Ramos (cell line): ENCODE measurements around the gene CALU.

ENCODE experiments used
- in situ Hi-C: fragments of 300-500 bp; cut with MboI; formaldehyde crosslinking; loops from one replicate; pipeline ENCODE4 v1.14.3; 2022; ENCODE audit warnings: low sequenced_read_pairs; ENCODE audit not compliant: unreplicated experiment

The CALU gene

DNA sequence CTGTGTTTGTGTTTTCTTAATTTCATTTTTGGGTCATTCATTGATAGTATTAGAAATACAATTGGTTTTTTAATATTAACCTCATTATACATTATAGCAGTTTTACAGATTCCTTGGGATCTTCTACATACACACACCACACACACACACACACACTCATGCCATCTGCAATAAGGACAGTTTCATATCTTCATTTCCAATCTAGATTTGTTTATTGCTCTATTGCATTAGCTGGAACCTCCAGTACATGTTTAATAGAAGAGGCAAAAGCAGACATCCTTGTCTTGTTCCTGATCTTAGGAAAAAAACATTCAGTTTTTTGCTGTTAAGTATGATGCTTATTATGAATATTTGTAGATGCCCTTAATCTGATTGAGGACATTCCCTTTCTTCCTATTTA lies 17.8 kb upstream of the CALU start:
- in situ Hi-C loops, result no loop called here

DNA sequence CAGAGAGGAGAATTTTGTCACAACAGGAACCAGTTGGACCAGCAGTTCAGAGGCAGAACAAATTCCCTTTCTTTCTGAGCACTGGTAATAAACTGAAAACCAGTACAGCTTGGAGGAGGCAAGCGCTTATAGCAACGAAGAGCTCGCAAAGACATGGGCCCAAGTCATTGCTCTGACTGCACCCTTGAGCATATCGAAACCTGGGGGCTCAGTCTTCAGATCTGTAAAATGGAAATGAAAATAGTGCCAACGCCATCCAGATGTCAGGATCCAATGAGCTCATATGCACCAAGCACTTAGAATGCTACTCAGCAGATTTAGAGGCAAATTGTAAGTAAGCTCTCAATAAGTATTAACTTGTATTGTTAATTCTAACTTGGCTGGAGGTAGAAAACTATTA lies 14.4 kb upstream of the CALU start:
- in situ Hi-C loops, result no loop called here

DNA sequence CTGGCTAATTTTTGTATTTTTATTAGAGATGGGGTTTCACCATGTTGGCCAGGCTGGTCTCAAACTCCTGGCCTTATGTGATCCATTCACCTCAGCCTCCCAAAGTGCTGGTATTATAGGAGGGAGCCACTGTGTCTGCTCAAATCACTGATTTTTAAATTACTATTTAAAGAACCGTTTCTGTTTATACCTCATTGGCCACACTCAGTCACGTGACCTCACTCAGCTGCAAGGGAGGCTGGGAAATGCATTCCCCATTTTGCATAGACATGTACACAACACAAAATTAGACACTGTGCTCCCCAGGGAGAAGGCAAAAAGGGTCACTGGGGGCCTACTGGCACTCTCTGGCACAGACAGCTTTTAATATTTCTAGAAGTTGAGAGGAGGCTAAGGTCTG lies 13.6 kb upstream of the CALU start:
- in situ Hi-C loops, result no loop called here

DNA sequence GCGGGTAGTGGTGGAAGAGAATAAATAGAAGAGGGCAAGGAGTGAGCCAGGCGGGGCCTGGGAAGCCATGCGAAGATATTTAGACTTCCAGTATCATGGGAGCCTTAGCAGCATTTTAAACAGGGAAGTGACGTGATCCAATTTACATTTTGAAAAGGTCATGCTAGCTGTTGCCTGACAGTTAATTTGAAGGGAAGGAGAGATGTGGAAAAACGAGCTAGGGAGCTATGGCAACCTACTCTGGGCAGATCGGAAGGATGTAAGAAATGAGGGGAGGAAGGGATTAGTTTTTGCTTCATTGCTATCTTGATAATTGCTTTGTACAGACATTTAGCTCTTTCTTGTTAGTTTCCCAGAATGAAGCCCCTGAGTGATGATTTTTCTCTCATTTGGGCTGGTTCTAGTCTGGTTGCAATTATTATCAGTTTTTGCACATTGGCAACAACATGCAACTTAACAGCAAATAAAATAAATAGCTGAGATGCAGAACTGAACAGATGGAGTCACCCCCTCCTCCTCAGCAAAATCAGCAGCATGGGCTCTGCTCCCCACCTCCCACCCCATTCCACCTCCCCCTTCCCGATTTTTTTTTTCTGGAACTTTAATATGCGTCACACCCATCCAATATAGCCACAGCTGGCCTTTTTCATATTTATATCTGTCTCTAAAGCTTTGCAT lies 13.0 kb upstream of the CALU start:
- in situ Hi-C loops, result no loop called here

DNA sequence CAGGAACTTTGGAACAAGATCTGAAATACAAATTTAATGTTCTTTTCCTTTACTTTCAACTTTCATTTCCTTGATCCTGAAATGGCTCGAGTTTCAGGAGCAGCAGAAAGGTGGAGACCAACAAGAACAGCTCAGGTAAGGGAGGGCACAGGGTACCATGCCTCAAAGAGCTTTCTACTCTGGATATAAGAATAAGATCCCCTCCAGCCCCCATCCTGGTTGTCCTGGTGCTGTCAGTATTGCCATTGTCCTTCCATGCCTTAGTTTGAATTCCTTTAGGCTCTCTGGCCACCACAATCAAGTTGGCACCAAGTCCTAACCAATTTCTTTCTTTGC lies 12.5 kb upstream of the CALU start:
- in situ Hi-C loops, result no loop called here

DNA sequence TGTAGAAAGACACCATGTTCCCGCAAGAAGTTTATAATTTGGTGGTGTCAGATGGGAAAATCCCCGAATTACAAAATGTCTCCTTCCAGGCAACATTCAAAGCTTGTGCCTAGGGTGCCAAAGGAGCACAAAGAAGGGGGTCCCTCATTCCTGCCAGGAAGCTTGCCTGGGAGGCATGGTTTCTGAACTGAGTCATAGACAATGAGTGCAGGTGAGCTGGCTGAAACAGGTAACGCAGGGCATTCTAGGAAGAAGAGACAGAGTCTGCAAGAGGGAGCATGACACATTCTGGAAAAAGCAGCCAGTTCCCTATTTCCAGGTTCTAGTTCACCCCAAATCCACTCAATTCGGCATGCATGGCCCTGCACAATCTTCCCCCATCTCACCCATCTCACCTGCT lies 11.9 kb upstream of the CALU start:
- in situ Hi-C loops, result no loop called here

DNA sequence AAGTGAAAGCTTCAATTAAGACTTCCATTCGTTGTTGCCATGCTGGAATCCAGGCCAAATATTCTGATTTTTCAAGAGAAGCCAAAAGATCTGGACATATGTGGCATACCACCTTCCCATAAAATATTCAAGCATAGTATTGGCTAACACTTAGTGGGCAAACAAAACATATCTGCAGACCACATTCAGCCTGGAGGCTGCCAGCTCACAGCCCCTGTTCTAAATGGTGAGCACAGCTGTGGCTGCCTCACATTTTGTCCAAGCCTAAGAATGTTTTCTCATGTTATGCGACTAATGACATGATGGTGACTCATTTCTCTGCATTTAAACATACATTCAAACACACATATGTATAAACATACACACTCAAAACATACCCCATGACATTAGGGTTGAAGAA lies 10.6 kb upstream of the CALU start:
- in situ Hi-C loops, result no loop called here

DNA sequence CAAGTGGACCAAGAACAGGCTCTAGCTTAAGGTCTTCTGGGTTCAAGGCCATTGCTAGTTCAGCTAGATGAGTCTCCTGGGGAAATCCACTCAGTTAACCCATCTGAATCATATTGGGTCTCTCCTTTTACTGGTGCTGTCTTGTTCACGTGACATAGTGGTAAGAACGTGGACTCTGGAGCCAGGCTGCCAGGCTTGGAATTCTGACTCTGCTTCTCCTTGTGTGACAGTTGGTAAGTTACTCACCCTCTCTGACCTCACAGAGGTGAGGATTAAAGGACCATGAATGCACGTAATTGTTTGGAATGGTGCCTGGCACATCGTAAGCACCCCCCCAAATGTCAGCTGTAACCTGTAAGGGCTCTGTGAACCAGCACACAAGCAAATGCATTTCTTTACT lies 9.7 kb upstream of the CALU start:
- in situ Hi-C loops, result no loop called here

DNA sequence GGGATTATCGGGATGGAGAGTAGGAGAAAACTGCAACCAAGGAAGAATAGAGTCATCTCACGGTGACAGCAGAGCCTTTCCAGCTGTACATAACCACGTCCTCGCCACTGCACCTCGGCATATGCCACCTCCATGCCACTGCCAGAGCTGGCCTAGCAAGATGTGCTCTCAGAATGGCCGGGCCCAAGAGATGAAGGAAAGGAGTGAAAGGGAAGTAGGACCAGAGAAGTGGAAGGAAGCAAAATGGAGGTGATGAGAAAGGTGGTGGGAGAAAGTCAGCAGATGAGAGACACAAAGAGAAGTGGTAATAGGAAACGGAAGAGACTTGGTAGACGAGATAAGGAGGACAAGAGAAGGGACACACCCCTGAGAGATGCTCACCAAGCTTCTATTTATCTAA lies 8.0 kb upstream of the CALU start:
- in situ Hi-C loops, result no loop called here

DNA sequence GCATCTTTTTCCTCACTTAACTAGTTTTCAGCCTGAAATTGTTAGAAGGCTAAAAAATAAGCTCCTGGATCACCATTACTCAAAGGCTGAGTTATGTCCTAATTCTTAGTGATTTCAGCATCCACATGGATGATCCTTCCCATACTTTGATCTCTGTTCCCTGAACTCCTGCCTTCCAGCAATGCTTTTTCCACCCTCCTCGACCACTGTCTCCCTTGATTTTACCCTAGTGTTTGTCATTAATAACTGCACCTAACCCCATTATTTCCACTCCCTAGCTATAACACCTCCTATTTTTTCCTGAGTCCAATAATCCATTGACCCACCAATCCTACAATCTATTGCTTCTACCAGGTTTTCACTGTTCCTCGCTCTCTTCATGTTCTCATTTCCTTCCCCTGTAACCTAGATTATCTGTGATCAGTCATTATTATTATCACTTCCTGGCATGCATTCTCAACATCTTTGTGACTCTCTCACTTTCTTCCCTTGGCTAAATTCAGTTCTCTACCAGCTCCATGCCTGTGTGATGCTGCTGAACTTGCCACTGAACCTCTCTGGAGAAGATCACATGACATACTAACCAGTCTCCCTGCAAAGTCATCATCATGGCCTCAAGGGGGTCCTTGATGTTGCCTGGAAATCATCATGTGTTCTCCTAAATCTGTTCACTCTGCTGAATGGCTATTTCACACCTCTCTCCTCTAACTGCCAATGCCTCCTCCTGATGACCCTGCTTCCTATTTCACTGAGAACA lies 6.5 kb upstream of the CALU start:
- in situ Hi-C loops, result no loop called here

DNA sequence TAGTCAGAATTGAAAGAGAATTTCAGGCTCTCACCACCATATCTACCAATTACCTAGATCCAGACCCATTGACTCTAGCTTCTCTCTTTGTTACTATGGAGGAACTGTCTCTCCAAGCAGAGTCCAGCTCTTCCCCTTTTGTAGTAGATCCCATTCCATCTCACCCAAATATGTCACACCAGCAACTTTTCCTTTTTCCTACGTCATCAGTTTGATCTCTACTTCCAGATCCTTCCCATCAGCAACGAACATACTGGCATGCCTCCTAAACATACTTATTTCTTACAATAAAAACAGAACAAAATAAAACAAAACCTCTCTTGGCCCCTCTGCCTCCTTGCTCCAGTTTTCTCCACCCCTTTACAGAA lies 5.9 kb upstream of the CALU start:
- in situ Hi-C loops, result no loop called here

DNA sequence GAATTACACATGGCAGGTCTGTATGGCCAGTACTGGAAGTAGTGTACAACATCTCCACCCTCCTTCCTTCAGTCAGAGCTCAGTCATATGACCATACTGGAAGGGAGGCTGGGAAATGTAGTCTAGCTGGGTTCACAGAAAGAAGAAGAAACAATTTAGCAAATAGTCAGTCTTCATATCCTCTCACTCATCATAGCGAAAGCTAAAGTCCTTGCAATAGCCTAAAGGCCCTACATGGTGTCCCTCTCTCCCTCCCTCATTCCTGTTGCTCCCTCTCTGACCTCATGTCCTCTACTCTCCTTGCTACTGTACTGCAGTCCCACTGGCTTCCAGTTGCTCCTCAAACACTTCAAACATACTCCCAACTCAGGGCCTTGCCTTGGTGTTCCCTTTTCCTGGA lies 4.3 kb upstream of the CALU start:
- in situ Hi-C loops, result no loop called here

DNA sequence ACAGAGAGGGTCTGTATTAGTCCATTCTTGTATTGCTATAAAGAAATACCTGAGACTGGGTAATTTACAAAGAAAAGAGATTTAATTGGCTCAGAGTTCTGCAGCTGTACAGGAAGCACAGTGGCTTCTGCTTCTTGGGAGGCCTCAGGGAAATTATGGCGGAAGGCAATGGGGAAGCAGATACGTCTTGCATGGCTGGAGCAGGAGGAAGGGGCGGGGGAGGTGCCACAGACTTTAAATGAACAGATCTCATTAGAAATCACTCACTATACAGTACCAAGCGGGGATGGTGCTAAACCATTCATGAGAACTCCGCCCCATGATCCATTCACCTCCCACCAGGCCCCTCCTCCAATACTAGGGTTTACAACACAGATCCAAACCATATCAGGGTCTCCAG lies 3.7 kb upstream of the CALU start:
- in situ Hi-C loops, result no loop called here

DNA sequence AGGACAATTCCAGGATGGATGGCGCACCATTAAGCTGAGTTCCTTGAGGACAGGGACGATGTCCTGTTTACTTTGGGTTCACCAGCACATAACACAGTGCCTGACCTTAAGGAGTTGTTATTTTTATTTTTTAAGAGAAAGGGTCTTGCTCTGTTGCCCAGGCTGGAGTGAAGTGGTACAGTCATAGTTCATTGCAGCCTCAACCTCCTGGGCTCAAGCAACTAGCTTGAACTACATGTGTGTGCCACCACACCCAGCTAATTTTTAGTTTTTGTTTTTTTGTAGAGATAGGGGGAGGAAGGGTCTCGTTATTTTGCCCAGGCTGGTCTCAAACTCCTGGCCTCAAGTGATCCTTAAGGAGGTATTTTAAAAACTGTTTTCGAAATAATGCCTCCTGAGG lies 1.7 kb upstream of the CALU start:
- in situ Hi-C loops, result no loop called here

DNA sequence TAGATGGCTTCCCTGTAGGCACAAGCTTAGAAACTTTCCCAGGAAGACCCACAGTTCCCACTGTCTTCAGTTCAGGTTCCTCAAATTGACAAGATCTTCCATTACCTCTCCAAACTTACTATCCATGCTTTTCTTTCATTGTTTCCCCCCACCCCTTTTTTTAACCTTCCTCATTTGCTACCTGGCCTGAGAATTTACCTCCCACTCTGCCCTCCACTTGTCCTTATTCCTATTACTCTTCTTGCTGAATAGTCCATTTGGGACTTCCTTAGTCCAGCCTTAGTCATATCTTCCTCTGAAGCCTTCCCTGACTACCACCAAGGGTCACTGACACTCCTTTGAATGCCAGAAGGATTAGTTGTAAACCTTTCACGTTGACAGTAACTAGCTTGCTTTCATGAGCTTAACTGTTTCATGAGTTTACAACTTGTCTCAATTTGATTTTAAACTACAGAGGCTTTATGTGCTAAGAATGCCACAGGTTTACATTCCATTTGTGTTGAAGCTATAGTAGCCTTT lies 1.2 kb upstream of the CALU start:
- in situ Hi-C loops, result no loop called here

DNA sequence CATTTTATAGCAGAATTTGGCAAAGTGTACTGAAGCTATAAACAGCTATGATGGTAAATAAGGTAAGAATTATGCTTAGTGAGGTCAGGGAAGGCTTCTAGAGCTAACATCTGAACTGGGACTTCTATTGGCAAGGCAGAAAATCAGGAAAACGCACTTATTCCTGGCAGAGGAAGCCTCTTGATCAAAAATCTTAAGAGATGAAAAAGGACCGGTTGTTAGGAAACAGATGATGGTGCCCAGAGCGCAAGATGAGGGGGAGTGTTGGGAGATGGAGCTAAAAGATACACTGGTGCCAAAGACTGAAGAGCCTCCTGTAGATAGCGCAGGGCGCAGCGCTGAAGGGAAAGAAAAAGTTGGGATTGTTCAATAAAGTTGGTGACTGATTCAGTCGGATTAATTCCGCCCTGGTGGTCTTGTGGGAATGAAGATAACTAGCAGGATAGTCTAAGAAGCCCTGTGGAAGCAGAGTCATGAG lies 550 bp upstream of the CALU start:
- in situ Hi-C loops, result no loop called here

DNA sequence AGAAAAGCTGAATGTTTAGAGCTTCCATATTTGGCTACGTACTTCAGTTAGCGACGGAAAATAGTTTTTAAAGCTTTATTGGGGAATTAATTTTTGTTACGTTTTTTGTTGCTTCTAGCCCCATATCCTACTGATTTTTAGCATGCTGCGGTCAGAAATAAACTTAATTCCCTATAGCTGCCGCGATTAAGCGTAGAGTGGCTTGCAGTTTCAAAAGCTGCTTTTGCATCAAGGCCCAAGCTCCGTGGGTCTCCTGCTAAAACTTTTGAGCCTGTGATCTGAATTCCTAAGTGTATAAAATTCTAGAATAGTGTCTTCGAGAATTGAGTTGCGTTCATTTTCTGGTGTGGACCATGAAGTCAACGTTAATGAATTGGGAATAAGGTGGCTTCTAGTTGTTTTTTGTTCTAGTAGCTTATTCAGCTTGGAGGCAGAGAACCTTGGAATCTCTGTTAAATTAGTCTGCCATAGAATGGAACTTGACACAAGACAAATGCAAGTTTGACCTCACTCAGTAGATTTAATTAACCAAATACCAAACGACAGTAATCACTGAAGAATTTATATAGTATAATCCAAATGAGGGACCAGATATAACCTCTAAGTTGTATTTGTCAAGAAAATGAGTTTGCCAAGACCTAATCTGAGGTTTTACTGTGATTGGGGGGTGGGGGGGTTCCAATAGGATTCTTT lies 977 bp downstream of the CALU start:
- in situ Hi-C loops, result no loop called here

DNA sequence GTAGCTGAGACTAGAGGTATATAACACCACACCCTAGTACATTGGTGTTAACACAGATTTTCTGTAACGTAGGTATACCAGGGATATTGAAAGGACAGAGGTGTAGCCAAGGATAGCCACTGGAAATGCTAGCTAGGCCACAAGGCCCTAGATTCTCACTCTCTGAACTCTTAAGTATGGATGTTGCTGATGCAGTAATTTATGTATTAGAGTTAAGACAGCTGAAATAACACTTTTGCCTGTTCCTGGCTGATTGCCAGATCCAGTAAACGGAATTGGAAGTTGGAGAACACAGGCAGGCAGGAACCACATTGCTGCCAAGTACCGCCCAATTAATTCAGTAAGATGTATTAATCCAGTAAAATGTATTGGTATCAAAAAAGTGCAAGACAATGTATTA lies 1.8 kb downstream of the CALU start:
- in situ Hi-C loops, result no loop called here

DNA sequence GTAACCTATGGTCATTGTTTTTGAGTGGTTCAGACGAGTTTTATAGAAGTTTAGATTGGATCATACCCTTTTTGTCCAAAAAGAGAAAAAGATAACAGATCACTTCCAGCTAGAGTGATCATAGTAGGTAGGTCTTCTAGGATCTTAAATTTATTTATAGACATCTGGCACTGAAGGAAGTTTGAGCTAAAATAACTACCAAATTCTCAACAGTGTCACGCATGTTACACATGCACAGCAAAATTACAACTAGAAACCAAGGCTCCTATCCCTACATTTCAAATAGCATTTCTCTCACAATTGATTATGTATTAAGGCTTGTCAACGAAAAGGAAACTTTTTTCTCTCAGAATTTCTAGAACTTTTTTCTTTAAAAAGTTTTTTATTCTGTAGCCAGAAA lies 2.3 kb downstream of the CALU start:
- in situ Hi-C loops, result no loop called here

DNA sequence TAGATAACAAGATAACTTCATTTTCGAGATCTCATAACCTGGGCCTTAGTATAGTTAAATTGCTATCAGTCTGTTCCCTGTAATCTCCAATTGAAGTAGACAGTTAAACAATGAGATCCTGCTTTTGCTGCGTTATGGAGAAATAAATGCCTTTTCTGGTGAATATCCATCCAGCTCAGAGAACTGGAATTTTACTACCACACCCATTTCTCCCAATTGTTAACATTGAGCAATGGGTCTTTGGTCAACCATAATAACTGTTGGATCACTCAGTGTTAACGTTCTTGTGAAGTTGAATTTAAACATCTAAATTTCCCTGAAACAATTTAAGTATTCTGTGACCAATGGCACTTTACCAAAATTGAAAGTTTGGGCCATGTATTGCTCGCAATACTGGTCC lies 3.0 kb downstream of the CALU start:
- in situ Hi-C loops, result no loop called here

DNA sequence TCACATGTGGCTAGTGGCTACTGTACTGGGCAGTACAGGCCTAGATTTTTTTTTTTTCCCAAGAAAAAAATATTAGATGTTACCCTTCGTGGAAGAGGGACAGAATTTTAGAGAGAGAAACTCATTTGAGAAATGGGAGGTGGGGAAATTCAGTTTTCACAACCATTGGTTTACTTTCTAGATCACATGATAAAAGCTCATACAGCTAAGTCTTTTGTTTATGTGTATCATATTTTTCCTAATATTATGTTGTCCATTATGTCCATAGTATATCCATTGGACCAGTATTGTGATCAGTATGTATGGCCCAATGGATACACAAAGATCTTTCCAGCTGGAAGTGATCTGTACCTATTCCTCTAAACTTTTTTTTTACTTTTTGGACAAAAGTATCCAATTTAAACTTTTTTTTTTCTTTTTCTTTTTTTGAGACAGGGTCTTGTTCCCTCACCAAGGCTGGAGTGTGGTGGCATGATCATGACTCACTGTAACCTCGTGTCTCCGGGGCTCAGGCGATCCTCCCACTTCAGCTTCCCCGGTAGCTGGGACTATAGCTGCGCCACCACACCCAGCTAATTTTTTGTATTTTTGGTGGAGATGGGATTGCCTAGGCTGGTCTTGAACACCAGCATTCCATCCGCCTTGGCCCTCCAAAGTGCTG lies 4.1 kb downstream of the CALU start:
- in situ Hi-C loops, result no loop called here
